Raji (cell line): ENCODE data around the gene LUC7L2.

Experiments
- POLR2A ChIP-seq: IDR thresholded peaks from 2 replicates; pipeline ENCODE4 v1.6.1; 2011; ENCODE audit warnings: low read depth, low read length, control low read depth; ENCODE audit not compliant: insufficient read depth

Gene LUC7L2

GRCh38 chr7:139453673-139454321 lies 94.1 kb downstream of the LUC7L2 start:
- TF ChIP-seq POLR2A, result no peak

DNA sequence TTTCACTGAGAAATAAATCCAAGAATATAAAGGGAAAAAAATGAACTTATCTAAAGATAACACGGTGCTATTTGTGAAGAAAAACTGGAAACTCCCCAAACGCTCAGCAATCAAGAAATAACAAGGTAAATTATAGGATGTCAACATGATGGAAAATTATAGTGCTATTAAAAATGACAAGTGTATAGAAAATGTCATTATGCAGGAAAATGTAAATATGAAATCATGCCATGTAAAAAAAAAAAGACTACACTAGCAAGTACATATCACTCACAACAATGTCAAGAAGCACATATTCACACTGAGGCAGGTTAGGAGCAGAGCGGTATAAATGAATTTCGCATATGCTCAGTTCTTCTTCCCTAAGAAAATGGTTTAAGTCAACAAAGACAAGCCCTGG lies 96.1 kb downstream of the LUC7L2 start:
- no peak for TF ChIP-seq POLR2A

DNA sequence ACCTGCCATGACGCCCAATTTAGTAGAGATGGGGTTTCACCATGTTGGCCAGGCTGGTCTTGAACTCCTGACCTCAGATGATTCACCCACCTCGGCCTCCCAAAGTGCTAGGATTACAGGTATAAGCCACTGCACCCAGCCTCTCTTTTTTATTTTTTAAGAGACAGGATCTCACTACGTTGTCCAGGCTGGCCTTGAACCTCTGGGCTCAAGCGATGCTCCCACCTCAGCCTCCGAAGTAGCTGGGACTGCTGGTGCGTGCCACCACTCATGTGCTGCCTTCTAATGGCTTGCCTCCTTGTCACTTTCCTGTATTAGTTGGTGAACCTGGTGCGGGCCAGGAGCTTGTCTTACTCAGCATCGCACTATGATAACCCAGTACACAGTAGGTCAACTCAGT lies 96.8 kb downstream of the LUC7L2 start:
- no peak for TF ChIP-seq POLR2A

DNA sequence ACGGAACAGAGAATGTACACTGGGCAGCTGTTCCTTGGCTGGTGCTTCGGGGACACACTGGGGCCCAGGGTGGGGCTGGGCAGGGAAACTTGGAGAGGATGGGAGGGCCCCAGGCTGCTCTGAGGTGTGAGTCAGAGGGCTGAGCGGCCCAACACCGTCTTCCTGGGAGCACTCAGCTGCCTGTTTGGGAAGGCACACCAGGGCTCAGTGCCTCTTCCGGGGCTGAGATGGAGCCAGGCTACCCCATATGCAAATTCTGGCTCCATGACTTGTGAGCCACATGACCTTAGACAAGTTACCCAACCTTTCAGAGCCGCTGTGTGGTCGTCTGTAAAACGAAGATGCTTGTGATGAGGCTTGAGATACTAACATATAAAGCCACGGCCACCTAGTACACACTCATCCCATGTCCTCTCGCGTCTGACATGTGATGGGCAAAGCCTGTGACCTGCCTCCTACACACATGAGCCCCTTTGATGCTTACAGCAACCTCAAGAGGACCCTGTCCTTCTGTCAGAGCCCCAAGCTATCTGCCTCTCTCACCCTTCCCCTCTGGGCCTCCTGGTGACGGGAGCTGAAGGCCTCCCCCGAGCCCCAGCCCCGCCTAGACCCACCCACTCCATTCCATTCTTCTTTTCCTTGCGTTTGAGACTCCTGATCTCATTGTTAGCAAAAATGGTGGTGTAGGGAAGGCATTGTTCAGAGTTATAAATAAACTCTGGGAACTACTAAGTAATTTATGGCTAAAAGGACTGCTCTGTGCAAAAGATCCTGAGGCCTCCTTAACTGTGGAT lies 97.7 kb downstream of the LUC7L2 start:
- no peak for TF ChIP-seq POLR2A

GRCh38 chr7:139471740-139472353 lies 112.2 kb downstream of the LUC7L2 start:
- no peak for TF ChIP-seq POLR2A
